ENCODE data around the gene MBD3L2.

DNA sequence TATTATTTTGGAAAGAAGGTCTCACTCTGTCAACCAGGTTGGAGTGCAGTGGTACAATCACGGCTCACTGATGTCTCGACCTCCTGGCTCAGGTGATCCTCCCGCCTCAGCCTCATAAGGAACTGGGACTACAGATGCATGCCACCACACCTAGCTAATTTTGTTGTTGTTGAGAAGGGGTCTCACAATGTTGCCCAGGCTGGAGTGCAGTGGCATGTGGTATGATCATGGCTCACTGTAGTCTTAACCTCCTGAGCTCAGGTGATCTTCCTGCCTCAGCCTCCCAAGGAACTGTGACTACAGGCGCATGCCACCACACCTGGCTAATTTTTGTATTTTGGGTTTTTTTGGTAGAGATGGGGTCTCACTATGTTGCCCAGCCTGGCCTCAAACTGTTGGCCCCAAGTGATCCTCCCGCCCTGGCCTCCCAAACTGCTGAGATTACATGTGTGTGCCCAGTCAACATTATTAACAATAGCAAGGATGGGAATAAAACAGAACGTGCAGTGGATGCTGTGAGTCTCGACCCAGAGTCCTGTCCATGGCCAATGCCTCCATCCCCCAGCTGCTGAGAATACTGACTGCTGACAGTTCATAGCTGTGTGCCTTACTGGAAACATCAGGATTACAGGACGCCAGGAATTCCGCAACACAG lies 14.8 kb downstream of the MBD3L2 start:
- no peak for TF ChIP-seq EZH2 (IDR thresholded peaks at IDR 0.05; ENCODE audit: borderline replicate concordance, low read length)
- TF ChIP-seq, protein P1, sequence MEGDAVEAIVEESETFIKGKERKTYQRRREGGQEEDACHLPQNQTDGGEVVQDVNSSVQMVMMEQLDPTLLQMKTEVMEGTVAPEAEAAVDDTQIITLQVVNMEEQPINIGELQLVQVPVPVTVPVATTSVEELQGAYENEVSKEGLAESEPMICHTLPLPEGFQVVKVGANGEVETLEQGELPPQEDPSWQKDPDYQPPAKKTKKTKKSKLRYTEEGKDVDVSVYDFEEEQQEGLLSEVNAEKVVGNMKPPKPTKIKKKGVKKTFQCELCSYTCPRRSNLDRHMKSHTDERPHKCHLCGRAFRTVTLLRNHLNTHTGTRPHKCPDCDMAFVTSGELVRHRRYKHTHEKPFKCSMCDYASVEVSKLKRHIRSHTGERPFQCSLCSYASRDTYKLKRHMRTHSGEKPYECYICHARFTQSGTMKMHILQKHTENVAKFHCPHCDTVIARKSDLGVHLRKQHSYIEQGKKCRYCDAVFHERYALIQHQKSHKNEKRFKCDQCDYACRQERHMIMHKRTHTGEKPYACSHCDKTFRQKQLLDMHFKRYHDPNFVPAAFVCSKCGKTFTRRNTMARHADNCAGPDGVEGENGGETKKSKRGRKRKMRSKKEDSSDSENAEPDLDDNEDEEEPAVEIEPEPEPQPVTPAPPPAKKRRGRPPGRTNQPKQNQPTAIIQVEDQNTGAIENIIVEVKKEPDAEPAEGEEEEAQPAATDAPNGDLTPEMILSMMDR (conservative IDR thresholded peaks at IDR 0.05 in 1 of 2, IDR thresholded peaks at IDR 0.05 in 1 of 2; ENCODE audit: extremely low read depth in 1 of 2, insufficient read depth in 1 of 2, low read depth in 1 of 2, low read length in 2 of 2), result no peak
